BLaER1 treated with 17β-estradiol and CSF1 and Interleukin-3, amounts not matched to agents 10 nM and 100 nM (cell line): Measurements from ENCODE around the gene SKIL.

Experiments used
- H3K27ac ChIP-seq, 11 experiments: shearing (Covaris generic); formaldehyde crosslinking; 2 replicates each; pipeline ENCODE4 v1.8.1; 2022
- H3K27me3 ChIP-seq, 11 experiments: shearing (Covaris generic); formaldehyde crosslinking; 2 replicates each; pipeline ENCODE4 v1.8.1; 2022
- H3K36me3 ChIP-seq, 11 experiments: shearing (Covaris generic); formaldehyde crosslinking; 2 replicates each; pipeline ENCODE4 v1.8.1; 2022
- H3K4me1 ChIP-seq, 10 experiments: shearing (Covaris generic); formaldehyde crosslinking; 2 replicates each; pipeline ENCODE4 v1.8.1; 2022
- H3K4me2 ChIP-seq, 11 experiments: shearing (Covaris generic); formaldehyde crosslinking; 2 replicates each; pipeline ENCODE4 v1.8.1; 2022
- H3K4me3 ChIP-seq, 10 experiments: shearing (Covaris generic); formaldehyde crosslinking; 2 replicates each; pipeline ENCODE4 v1.8.1; 2022
- H3K9ac ChIP-seq, 11 experiments: shearing (Covaris generic); formaldehyde crosslinking; 2 replicates each; pipeline ENCODE4 v1.8.1; 2022
- H3K9me3 ChIP-seq, 11 experiments: shearing (Covaris generic); formaldehyde crosslinking; replicated peaks in 1 of 11; 2 replicates each; pipeline ENCODE4 v1.8.1; 2022
- H4K20me1 ChIP-seq, 11 experiments: shearing (Covaris generic); formaldehyde crosslinking; 2 replicates each; pipeline ENCODE4 v1.8.1; 2022
- Cebpa-rat ChIP-seq, 11 experiments: shearing (Covaris generic); IDR thresholded peaks; 2 replicates each; pipeline ENCODE4 v1.8.1; 2022

The SKIL gene

DNA sequence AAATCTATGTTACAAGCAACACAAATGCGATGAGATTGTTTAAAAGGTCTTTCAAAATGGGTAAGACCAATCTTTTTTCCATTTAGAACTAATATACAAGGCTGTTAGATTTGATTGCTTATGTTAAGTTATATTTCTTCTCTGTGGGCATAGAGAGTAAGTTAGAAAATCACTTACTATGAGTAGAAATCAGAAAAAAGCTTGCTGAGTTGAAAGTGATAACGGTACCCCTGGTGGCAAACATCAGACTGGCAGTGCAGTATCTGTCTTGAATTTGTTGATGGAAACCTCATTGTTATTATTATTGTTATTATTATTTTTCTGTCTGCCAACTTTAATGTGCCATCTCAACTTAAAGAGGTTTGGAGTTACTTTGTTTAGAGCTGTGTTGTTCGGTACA lies 73.5 kb downstream of the SKIL start:
- no peak overlapping the region for H3K4me2 ChIP-seq
- peaks cover 19 to 27% (median 21%) of the 10 kb centered on the region in 10 experiments for H3K4me1 ChIP-seq
- no peaks in the 10 kb centered on the region for H3K36me3 ChIP-seq
- no peak overlapping the region for H3K9ac ChIP-seq
- H3K9me3 ChIP-seq = no peaks in the 10 kb centered on the region
- no peak overlapping the region for H3K4me3 ChIP-seq
- H3K27me3 ChIP-seq = no peaks in the 10 kb centered on the region
- no peak for TF ChIP-seq Cebpa-rat (IDR thresholded peaks at IDR 0.05)
- H3K27ac ChIP-seq = no peak overlapping the region
- no peaks in the 10 kb centered on the region for H4K20me1 ChIP-seq

DNA sequence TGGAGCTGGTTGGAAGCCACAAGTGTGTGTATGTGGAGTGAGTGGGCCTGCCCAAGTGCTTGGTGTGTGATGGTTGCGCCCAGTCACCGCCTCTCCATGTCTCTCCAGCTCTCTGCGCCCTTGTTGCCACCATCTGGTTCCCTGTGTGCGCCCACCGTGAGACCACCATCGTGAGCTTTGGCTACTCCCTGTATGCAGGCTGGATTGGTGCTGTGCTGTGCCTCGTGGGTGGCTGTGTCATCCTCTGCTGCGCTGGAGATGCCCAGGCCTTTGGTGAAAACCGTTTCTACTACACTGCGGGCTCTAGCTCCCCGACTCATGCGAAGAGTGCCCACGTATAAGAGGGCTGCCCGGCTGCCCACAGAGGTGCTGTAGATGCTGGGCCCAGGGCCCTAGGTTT lies 74.9 kb downstream of the SKIL start:
- no peak overlapping the region for H3K9ac ChIP-seq
- no peak overlapping the region for H3K27ac ChIP-seq
- H4K20me1 ChIP-seq = no peaks in the 10 kb centered on the region
- H3K27me3 ChIP-seq = no peaks in the 10 kb centered on the region
- H3K4me2 ChIP-seq = no peak overlapping the region
- peaks cover 19 to 27% (median 21%) of the 10 kb centered on the region in 10 experiments for H3K4me1 ChIP-seq
- H3K36me3 ChIP-seq = no peaks in the 10 kb centered on the region
- no peaks in the 10 kb centered on the region for H3K9me3 ChIP-seq
- no peak overlapping the region for H3K4me3 ChIP-seq
- no peak for TF ChIP-seq Cebpa-rat (IDR thresholded peaks at IDR 0.05)

DNA sequence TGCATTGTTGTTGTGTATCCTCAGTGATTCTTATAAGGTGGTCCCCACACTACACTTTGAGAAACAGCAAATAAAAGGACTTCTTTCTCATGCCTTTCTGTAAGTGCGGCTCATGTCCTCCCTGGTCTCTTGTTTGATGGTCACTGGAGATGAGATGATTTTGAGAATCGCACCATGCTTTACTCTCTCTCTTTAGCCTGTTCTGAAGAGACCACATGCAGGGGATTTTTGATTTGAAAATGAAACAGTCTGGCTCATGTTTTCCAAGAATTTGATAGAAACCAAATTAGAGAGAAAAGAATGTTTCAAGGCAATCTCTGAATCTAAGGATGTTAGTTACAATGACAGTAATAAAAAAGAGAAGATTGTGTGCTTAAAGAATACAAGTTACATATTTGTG lies 79.2 kb downstream of the SKIL start:
- no peaks in the 10 kb centered on the region for H3K27me3 ChIP-seq
- H3K27ac ChIP-seq = no peak overlapping the region

DNA sequence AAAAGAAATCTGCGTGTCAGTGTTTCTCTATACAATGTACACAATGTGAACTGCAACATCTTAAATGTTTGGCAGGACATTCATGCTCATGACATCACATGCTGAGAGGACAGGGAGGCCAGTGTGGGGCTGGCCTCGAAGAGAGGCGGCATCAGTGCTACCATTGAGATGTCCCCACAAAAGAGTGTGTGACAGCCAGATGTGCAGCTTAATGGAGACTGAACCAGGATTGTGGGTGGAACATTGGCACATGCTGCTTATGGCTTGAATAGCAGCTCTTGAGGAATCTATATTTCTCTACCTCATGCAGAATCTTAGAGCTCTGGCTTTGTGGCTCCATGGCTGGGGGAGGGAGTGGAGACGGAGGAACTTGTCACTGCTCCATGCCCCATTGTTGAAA lies 79.7 kb downstream of the SKIL start:
- H4K20me1 ChIP-seq = no peaks in the 10 kb centered on the region
- H3K36me3 ChIP-seq = no peaks in the 10 kb centered on the region
- no peak overlapping the region for H3K9ac ChIP-seq
- no peaks in the 10 kb centered on the region for H3K4me1 ChIP-seq
- no peak overlapping the region for H3K27ac ChIP-seq
- no peak for TF ChIP-seq Cebpa-rat (IDR thresholded peaks at IDR 0.05)
- no peaks in the 10 kb centered on the region for H3K27me3 ChIP-seq
- no peak overlapping the region for H3K4me2 ChIP-seq
- no peaks in the 10 kb centered on the region for H3K9me3 ChIP-seq
- H3K4me3 ChIP-seq = no peak overlapping the region

More for the DNA sequence above, 79.2 kb downstream of the SKIL start:
- H3K9ac ChIP-seq = no peak overlapping the region
- H3K9me3 ChIP-seq = no peaks in the 10 kb centered on the region
- TF ChIP-seq Cebpa-rat (IDR thresholded peaks at IDR 0.05) = no peak
- H3K4me3 ChIP-seq = no peak overlapping the region
- H3K36me3 ChIP-seq = no peaks in the 10 kb centered on the region
- no peaks in the 10 kb centered on the region for H4K20me1 ChIP-seq
- H3K4me1 ChIP-seq = no peaks in the 10 kb centered on the region
- no peak overlapping the region for H3K4me2 ChIP-seq

- Histone ChIP-seq H3K4me2 (no peak overlapping the region), H4K20me1 (no peaks in the 10 kb centered on the region), H3K4me1 (no peaks in the 10 kb centered on the region), H3K9ac (no peak overlapping the region), H3K4me3 (no peak overlapping the region), H3K36me3 (no peaks in the 10 kb centered on the region), H3K9me3 (no peaks in the 10 kb centered on the region), H3K27ac (no peak overlapping the region), H3K27me3 (no peaks in the 10 kb centered on the region)
- TF ChIP-seq Cebpa-rat (IDR thresholded peaks at IDR 0.05) = no peak
Measured at GRCh38 chr3:170437696-170438407, 80.3 kb downstream of the SKIL start.

DNA sequence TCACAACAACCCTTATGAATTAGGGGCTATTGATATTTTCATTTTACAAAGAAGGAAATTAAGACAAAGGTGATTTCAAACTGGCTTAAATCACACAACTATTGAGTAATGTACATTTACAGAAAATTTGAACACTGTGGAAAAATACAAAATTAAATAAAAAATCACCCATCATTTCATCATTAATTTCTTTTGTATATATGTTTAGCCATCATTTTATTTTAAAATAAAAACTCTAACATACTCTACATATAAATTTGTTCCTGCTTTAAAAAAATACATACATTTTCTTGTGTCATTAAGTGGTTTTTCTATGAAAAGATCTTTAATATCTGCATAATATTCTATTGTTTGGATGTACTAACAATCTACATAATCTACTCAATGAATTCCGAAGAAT lies 81.3 kb downstream of the SKIL start:
- no peak overlapping the region for H3K4me2 ChIP-seq
- H3K4me3 ChIP-seq = no peak overlapping the region
- no peak overlapping the region for H3K27ac ChIP-seq
- H3K9me3 ChIP-seq = no peaks in the 10 kb centered on the region
- no peaks in the 10 kb centered on the region for H4K20me1 ChIP-seq
- no peaks in the 10 kb centered on the region for H3K4me1 ChIP-seq
- no peak overlapping the region for H3K9ac ChIP-seq
- no peak for TF ChIP-seq Cebpa-rat (IDR thresholded peaks at IDR 0.05)
- no peaks in the 10 kb centered on the region for H3K27me3 ChIP-seq
- H3K36me3 ChIP-seq = no peaks in the 10 kb centered on the region

DNA sequence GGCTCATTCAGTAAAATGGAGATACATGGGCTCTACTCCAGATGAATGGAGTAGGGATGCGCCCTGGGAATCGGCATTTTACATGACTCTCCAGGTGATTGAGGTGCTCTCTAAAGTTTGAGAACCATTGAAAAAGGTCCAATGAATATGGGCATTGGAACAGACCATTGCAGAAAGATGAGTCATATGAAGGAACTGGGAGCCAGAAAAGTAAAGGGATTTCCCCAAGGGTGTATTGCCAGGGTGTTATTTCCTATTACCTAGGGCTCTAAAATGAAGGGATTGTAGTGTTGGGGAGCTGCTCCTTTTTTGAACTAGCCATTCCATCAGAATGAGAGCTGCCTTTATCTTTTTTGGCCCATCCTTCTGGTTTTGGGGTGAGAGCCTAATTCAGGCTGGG lies 82.8 kb downstream of the SKIL start:
- Histone ChIP-seq H3K4me2 (no peak overlapping the region), H3K27ac (no peak overlapping the region), H4K20me1 (no peaks in the 10 kb centered on the region), H3K4me3 (no peak overlapping the region), H3K9ac (no peak overlapping the region), H3K27me3 (no peaks in the 10 kb centered on the region), H3K9me3 (no peaks in the 10 kb centered on the region), H3K4me1 (no peaks in the 10 kb centered on the region), H3K36me3 (no peaks in the 10 kb centered on the region)
- TF ChIP-seq Cebpa-rat (IDR thresholded peaks at IDR 0.05) = no peak

DNA sequence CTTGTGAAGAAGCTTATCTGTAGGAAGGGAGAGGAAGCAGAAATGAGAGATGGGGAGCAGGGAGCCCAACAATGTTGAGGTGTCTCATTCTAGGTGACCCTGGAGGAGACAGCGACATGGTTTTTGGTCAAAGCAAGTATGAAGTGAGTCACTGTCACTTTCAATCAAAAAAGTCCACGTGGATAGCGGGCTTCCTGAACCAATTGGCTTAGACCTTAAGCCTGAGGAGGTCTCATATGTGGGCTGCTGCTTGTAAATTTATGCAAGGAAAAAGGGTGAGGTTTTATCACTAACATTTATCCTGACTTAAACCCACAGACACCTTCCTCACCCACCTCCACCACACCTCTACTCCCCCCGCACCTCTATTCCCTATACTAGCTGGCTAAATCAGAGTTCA lies 83.9 kb downstream of the SKIL start:
- no peaks in the 10 kb centered on the region for H3K27me3 ChIP-seq
- no peak for TF ChIP-seq Cebpa-rat (IDR thresholded peaks at IDR 0.05)
- no peak overlapping the region for H3K27ac ChIP-seq
- H4K20me1 ChIP-seq = no peaks in the 10 kb centered on the region
- no peaks in the 10 kb centered on the region for H3K4me1 ChIP-seq
- H3K9me3 ChIP-seq = no peaks in the 10 kb centered on the region
- H3K36me3 ChIP-seq = no peaks in the 10 kb centered on the region
- H3K4me3 ChIP-seq = no peak overlapping the region
- H3K4me2 ChIP-seq = no peak overlapping the region
- H3K9ac ChIP-seq = no peak overlapping the region

DNA sequence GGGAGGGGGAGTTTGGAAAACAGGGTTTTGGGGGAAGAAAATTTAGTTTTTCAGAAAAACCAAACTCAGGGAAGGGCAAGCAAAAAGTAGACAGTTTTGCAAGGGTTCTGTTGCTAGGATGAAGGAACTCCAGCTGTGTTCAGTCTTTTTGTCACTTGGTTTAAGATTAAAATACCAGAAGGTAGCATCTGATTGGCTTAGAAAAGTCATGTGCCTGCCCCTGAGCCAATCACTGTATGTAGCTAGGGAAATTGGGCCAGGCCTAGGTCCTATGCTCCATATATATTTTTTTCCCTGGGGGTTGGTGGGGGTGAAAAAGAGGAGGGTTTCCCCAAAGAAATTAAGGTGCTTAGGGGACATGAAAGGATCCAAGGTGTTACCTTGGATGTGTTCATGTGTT lies 85.4 kb downstream of the SKIL start:
- H3K9ac ChIP-seq = no peak overlapping the region

DNA sequence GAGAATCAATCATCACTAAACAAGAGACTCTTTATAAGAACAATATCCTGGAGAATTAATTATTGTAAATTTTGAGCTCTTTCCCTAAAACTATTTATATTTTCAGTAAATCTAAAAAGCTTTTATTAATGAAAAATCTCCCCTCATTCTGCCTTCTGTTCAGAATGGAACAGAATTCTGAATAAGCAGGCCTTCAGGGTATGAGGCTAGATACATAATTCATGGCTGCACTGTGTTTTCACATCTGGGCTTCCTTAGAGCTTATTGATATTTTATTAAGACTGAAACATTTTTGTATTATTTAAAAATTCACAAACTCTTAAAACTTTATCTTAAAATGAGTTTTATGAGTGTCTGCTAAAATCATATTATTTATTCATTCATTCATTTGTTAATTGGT lies 85.9 kb downstream of the SKIL start:
- no peak overlapping the region for H3K4me2 ChIP-seq
- H3K9me3 ChIP-seq = no peaks in the 10 kb centered on the region
- no peak for TF ChIP-seq Cebpa-rat (IDR thresholded peaks at IDR 0.05)
- no peaks in the 10 kb centered on the region for H3K36me3 ChIP-seq
- no peaks in the 10 kb centered on the region for H3K4me1 ChIP-seq
- no peaks in the 10 kb centered on the region for H4K20me1 ChIP-seq
- no peak overlapping the region for H3K27ac ChIP-seq
- no peaks in the 10 kb centered on the region for H3K27me3 ChIP-seq
- H3K9ac ChIP-seq = no peak overlapping the region
- H3K4me3 ChIP-seq = no peak overlapping the region

More for the DNA sequence above, 85.4 kb downstream of the SKIL start:
- Histone ChIP-seq H4K20me1 (no peaks in the 10 kb centered on the region), H3K9me3 (no peaks in the 10 kb centered on the region), H3K4me1 (no peaks in the 10 kb centered on the region), H3K4me2 (no peak overlapping the region), H3K27me3 (no peaks in the 10 kb centered on the region), H3K4me3 (no peak overlapping the region), H3K36me3 (no peaks in the 10 kb centered on the region), H3K27ac (no peak overlapping the region)
- no peak for TF ChIP-seq Cebpa-rat (IDR thresholded peaks at IDR 0.05)
